Erythroblast (primary cell): ENCODE measurements around the gene OR52N1.

Source experiments
- GATA1 ChIP-seq: IDR thresholded peaks from 2 replicates; pipeline ENCODE4 v1.6.1; 2011; ENCODE audit warnings: low read depth, mild to moderate bottlenecking, control low read depth, low read length, moderate library complexity
- POLR2A ChIP-seq: IDR thresholded peaks from 2 replicates; pipeline ENCODE4 v1.6.1; 2011; ENCODE audit warnings: mild to moderate bottlenecking, low read length

GRCh38 chr11:5746614-5747013 is 44.5 kb downstream of the OR52N1 start:
- TF ChIP-seq POLR2A (no peak), GATA1 (no peak)
